Retina (tissue), 1 donor: Measurements from ENCODE around the gene S1PR4.

ENCODE experiments used
- DNase-seq: peaks from one replicate; pipeline ENCODE4 v3.0.0-alpha.2; 2016

S1PR4 gene

GRCh38 chr19:3224346-3225168 is 46.0 kb downstream of the S1PR4 start, which contains the start of gene CELF5:
TSS of gene CELF5 (plus strand) at chr19:3224661. CDS start at chr19:3224740, 79 bp downstream.
- DNase-seq: peak; percentile 30

GRCh38 chr19:3225169-3225485 is 46.6 kb downstream of the S1PR4 start:
- DNase-seq: no peak

GRCh38 chr19:3225677-3226093 is 47.1 kb downstream of the S1PR4 start:
- DNase-seq: peak; percentile 25

GRCh38 chr19:3227054-3227626 is 48.6 kb downstream of the S1PR4 start:
- DNase-seq: no peak

GRCh38 chr19:3229346-3229743 is 50.8 kb downstream of the S1PR4 start:
- no peak for DNase-seq
